Activated T-cell treated with anti-CD3 and anti-CD28 coated beads for 24 hours (primary cell): Measurements from ENCODE around the gene CLNK.

Experiments used
- DNase-seq: peaks from one replicate; pipeline ENCODE4 v3.0.0-alpha.2; 2020; ENCODE audit warnings: low read depth

Gene CLNK

DNA sequence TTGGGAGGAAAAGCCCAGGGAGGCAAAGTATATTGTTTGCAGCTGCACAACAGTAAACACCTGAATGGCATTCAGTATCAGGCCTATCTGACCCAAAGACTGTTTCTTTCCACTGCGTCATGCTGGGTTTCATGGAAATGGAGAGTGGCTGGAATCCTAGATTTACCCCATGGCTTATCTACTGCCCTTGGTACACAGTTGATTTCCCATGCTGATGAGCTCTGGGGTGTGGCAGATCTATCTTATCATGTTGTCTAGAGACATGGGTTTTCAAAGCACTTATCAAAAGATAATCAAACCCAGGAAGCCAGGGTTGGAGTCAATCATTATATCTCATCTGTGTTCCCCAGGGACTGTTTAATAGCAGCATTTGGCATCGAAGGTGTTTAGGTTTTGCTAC is 72.1 kb downstream of the CLNK start:
- DNase-seq: no peak

DNA sequence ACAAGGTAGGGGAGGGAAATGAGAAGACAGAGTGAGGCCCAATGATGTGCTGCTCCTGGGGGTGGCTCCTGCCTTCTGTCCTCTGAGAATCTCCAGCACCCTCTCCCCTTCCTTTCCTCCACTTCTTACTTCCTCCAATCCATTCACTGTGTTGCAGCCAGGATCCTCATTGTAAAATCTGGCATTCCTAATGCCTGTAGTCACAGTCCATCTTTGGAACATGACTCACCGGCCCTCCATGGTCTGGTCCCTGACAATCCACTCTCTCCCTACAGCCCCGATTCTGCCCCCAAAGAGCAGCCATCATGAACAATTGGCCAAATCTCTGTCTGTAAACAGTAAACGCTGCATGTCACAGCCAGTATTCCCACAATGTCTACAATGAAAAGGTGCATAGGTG is 72.9 kb downstream of the CLNK start:
- no peak for DNase-seq

DNA sequence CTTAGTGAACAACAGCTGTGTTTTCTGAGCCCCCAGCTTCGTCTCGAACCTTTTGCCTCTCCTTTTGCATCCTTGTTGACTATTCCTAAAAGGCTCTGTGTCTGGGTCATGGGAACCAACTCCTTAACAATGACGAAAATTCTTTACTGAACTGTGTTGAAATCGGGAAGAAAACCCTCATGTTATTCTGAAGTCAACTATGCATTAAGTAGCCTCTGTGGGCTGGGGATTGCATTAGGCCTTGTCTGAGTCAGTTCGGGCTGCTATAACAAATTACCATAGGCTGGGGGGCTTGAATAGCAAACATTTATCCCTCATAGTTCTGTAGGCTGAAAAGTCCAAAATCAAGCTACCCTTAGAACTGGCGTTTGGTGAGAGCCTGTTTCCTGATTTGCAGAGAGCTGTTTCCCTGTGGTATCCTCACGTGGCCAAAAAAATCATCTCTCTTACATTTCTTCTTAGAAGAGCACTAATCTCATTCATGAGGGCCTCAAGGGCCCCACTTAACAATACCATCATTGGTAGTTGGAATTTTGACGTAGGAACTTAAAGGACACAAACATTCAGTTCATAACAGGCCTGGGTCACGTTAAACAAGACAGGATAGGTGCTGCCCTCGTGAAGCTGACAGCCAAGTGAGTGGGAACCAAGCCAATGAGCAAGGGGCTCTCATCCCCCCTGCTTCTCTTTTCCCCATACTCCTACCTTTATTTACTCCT is 75.9 kb downstream of the CLNK start:
- DNase-seq: no peak

GRCh38 chr4:10607206-10607605 is 77.4 kb downstream of the CLNK start:
- DNase-seq: no peak

- no peak for DNase-seq
Measured at GRCh38 chr4:10606483-10607155, 77.9 kb downstream of the CLNK start.

GRCh38 chr4:10605746-10606482 is 78.7 kb downstream of the CLNK start:
- no peak for DNase-seq

- no peak for DNase-seq
Measured at GRCh38 chr4:10605031-10605430, 79.5 kb downstream of the CLNK start.

- DNase-seq: no peak
Measured at GRCh38 chr4:10599574-10599973, 85.0 kb downstream of the CLNK start.

- no peak for DNase-seq
Measured at GRCh38 chr4:10598829-10599228, 85.7 kb downstream of the CLNK start.

GRCh38 chr4:10596586-10597290 is 87.8 kb downstream of the CLNK start:
- DNase-seq: no peak

DNA sequence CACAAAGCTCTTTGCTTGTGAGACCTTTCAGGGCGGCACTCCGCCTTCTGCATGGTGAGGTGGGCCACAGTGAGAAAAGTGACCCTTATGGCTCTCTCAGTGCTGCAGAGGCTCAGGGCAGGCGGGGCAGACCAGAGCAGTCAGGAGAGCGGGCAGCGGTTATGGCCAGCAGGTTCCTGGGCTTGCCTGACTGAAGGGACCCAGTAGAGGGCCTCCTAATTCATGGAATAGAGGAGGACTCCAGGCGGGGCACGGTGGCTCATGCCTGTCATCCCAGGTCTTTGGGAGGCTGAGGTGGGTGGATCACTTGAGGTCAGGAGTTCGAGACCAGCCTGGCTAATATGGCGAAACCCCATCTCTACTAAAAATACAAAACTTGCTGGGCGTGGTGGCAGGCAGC is 91.4 kb downstream of the CLNK start:
- DNase-seq: no peak

- DNase-seq: no peak
Measured at GRCh38 chr4:10590896-10591295, 93.7 kb downstream of the CLNK start.

DNA sequence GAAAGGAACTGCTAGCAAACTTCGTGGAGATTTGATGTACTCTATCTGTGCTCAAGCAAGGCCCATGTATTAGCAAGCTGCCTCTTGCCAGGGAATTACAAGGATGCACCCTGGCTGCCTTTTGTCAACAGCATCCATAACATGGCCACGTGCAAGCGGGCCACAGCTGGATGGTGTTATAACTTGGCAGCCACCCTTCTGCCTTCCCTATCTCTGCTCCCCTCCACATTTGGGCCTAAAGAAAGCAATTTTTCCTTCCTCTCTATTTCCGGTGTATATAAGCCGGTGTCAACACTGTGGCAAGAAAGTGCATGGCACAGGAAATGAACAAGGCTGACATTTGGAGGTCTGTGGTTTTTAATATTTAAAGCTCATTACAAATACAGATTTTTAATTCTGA is 94.8 kb downstream of the CLNK start:
- no peak for DNase-seq

- DNase-seq: no peak
Measured at GRCh38 chr4:10589321-10589720, 95.2 kb downstream of the CLNK start.

GRCh38 chr4:10587697-10588096 is 96.9 kb downstream of the CLNK start:
- DNase-seq: no peak

DNA sequence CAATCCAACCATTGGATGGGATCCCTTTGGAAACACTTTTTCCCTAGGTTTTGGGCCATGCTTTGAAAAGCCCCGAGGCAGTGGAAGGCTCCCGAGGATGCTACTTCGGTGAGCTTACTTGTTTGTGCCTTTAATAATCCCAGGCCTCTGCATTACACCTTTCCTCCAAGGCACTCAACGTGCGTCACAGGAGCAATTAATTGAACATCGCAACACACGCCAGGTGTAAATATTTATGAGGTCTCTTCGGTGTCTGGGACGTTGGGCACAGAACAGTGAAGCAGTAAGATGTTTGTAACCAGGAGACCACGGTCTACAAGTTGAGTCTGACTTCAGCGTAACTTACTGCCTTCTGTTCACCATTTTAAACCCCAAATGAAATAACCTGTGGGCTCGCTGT is 97.3 kb downstream of the CLNK start:
- no peak for DNase-seq

DNA sequence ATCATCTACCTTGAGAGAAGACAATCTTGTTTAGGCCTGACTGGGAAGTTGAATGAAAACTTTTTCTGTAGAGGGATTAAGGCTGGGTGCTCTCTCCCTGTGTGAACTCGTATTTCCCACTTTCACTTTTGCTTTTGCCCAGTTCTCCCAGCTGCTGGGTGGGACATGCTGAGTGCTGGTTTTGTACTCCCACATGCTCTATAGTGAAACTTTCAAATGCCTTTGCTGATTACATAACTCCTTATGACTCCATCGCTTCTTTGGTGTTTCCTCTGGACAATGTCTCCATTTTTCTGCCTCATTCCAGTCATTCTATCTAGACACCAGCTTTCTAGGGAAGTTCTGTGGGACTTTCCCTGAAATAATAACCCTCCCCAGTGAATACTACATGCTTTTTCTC is 100.5 kb downstream of the CLNK start:
- DNase-seq: no peak

DNA sequence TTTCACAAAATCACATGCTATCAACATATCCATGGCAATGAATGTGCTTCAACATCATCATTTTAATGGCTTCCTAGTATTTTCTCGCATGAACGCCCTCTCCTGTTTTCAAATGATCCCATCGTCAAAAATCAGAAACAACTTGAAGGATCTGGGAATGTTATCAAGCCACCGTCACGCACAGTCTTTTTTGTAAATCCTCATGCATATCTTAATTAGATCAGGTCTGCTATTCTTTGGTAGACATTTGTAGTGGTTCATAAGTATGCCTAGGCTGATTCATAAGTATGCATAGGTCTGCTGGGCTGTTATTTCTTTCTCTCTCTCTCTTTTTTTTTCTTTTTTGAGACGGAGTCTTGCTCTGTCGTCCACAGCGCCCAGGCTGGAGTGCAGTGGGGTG is 101.6 kb downstream of the CLNK start:
- no peak for DNase-seq

GRCh38 chr4:10582059-10582686 is 102.4 kb downstream of the CLNK start:
- no peak for DNase-seq

DNA sequence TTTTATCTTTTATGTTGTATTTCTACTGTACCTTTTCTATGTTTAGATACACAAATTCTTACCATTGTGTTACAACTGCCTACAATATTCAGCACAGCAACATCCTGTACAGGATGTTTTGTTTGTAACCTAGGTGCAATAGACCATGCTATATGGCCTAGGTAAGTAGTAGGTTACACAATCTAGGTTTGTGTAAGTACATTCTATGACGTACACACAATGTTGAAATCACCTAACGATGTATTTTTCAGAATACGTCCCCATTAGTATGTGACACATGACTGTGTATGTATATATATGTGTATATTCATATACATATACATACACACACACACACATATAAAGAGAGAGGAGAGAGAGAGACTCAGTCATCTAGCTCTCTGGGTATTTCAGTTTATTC is 103.5 kb downstream of the CLNK start:
- no peak for DNase-seq

GRCh38 chr4:10579648-10580047 is 104.9 kb downstream of the CLNK start:
- DNase-seq: no peak
